H1 (cell line): ENCODE measurements around the gene HTD2. TPM values are rescaled to one million over a fixed set of nuclear protein-coding genes. Genes with fewer than 3 reads are reported as not detected.

Experiments
- CTCF ChIA-PET: fragments of 300-600 bp; sonication (Branson Sonifier 250); formaldehyde crosslinking; loops from one replicate; lab custom pipeline; 2021; ENCODE audit not compliant: partially characterized antibody; lab: Charles Lee
- POLR2A ChIA-PET: fragments of 300-600 bp; sonication (Branson Sonifier 250); formaldehyde crosslinking; loops from one replicate; lab custom pipeline; 2021; ENCODE audit warnings: inconsistent platforms; ENCODE audit not compliant: partially characterized antibody; lab: Charles Lee
- DNase-seq, 2 experiments: peaks; one replicate each; pipeline versions ENCODE4 v3.0.0 to v3.0.0-alpha.2; 2010 to 2022; ENCODE audit warnings: low spot score in 2 of 2, low read depth in 1 of 2, mixed read lengths in 1 of 2
- FAIRE-seq: peaks from 2 replicates; lab custom pipeline; 2011; peaks lifted over from hg19 to GRCh38; lab: Jason Lieb, UNC
- H2AFZ ChIP-seq: 2 replicates; pipeline ENCODE4 v1.8.1; 2012; ENCODE audit warnings: low read length, inconsistent platforms
- H2AK5ac ChIP-seq: 2 replicates; pipeline ENCODE4 v1.6.1; 2013; ENCODE audit warnings: low read depth, low read length
- H2BK120ac ChIP-seq: replicated peaks from 2 replicates; pipeline ENCODE3; 2013; ENCODE audit warnings: low read depth, low read length, inconsistent platforms
- H2BK12ac ChIP-seq: 2 replicates; pipeline ENCODE4 v1.6.1; 2013; ENCODE audit warnings: low read depth, low read length
- H2BK15ac ChIP-seq: 2 replicates; pipeline ENCODE4 v1.6.1; 2013; ENCODE audit warnings: low read length
- H2BK20ac ChIP-seq: 2 replicates; pipeline ENCODE4 v1.6.1; 2013; ENCODE audit warnings: low read length
- H2BK5ac ChIP-seq: 2 replicates; pipeline ENCODE4 v1.6.1; 2013; ENCODE audit warnings: low read depth, low read length
- H3K14ac ChIP-seq: 2 replicates; pipeline ENCODE4 v1.6.1; 2013; ENCODE audit warnings: inconsistent platforms; ENCODE audit not compliant: insufficient read length
- H3K18ac ChIP-seq: 2 replicates; pipeline ENCODE4 v1.6.1; 2013; ENCODE audit warnings: low read length; ENCODE audit errors: extremely low read depth
- H3K23ac ChIP-seq: 2 replicates; pipeline ENCODE4 v1.6.1; 2013; ENCODE audit warnings: inconsistent platforms; ENCODE audit not compliant: insufficient read length
- H3K23me2 ChIP-seq: 2 replicates; pipeline ENCODE4 v1.6.1; 2013; ENCODE audit warnings: low read depth, low read length
- H3K27ac ChIP-seq: 2 replicates; pipeline ENCODE4 v1.6.1; 2011; ENCODE audit warnings: low read depth, low read length, inconsistent platforms
- H3K27me3 ChIP-seq, 4 experiments: replicated peaks in 1 of 4; 1 replicate in 1 of 4; 2 replicates in 3 of 4; pipeline versions ENCODE4 v1.6.1 to v1.8.1; 2011 to 2013; ENCODE audit warnings: low read length in 3 of 4, mild to moderate bottlenecking in 3 of 4, inconsistent platforms in 2 of 4, mixed read lengths in 2 of 4, moderate library complexity in 1 of 4; ENCODE audit not compliant: control insufficient read depth in 3 of 4, insufficient read depth in 3 of 4; ENCODE audit errors: extremely low read depth in 1 of 4
- H3K36me3 ChIP-seq, 4 experiments: 2 replicates each; pipeline versions ENCODE4 v1.6.1 to v1.8.1; 2011 to 2013; ENCODE audit warnings: mild to moderate bottlenecking in 4 of 4, low read length in 3 of 4, moderate library complexity in 2 of 4, control low read depth in 1 of 4, inconsistent platforms in 1 of 4; ENCODE audit not compliant: insufficient read depth in 4 of 4, control insufficient read depth in 2 of 4
- H3K4ac ChIP-seq: replicated peaks from 2 replicates; pipeline ENCODE3; 2013; ENCODE audit warnings: low read length, low read depth, mixed read lengths, inconsistent platforms; ENCODE audit not compliant: insufficient read length
- H3K4me1 ChIP-seq, 4 experiments: replicated peaks in 1 of 4; 1 replicate in 1 of 4; 2 replicates in 3 of 4; pipeline versions ENCODE4 v1.6.1 to v1.8.1; 2011 to 2013; ENCODE audit warnings: low read length in 3 of 4, inconsistent platforms in 2 of 4, mixed read lengths in 1 of 4; ENCODE audit not compliant: insufficient read depth in 4 of 4, control insufficient read depth in 3 of 4
- H3K4me2 ChIP-seq, 2 experiments: 2 replicates each; pipeline versions ENCODE4 v1.6.1 to v1.8.1; 2011 to 2013; ENCODE audit warnings: low read depth in 2 of 2, low read length in 2 of 2, control low read depth in 1 of 2, inconsistent platforms in 1 of 2, mild to moderate bottlenecking in 1 of 2; ENCODE audit not compliant: insufficient read depth in 1 of 2
- H3K4me3 ChIP-seq, 4 experiments: fragments of 200-600, 300-600 bp in 1 of 4; sonication (generic), shearing (Covaris generic), sonication (Bioruptor Twin) in 1 of 4; 2 replicates each; pipeline versions ENCODE4 v1.5.1 to v1.8.1; 2011 to 2016; ENCODE audit warnings: low read length in 4 of 4, low read depth in 3 of 4, control low read depth in 2 of 4, inconsistent platforms in 2 of 4, mild to moderate bottlenecking in 2 of 4, mixed read lengths in 1 of 4, moderate library complexity in 1 of 4; ENCODE audit not compliant: insufficient read depth in 2 of 4; ENCODE audit errors: extremely low read depth in 1 of 4
- H3K56ac ChIP-seq: replicated peaks from 2 replicates; pipeline ENCODE3; 2013; ENCODE audit warnings: low read depth, mild to moderate bottlenecking, mixed read lengths, low read length, inconsistent platforms; ENCODE audit not compliant: insufficient read length
- H3K79me1 ChIP-seq: 2 replicates; pipeline ENCODE4 v1.6.1; 2013; ENCODE audit warnings: low read depth, low read length, control low read depth
- H3K79me2 ChIP-seq, 2 experiments: 2 replicates each; pipeline versions ENCODE4 v1.6.1 to v1.8.1; 2012 to 2013; ENCODE audit warnings: low read length in 2 of 2, mild to moderate bottlenecking in 2 of 2, inconsistent platforms in 1 of 2; ENCODE audit not compliant: insufficient read depth in 2 of 2, control insufficient read depth in 1 of 2
- H3K9ac ChIP-seq, 4 experiments: replicated peaks in 1 of 4; 1 replicate in 1 of 4; 2 replicates in 3 of 4; pipeline versions ENCODE4 v1.6.1 to v1.8.1; 2011 to 2013; ENCODE audit warnings: low read depth in 3 of 4, low read length in 3 of 4, control low read depth in 2 of 4, mild to moderate bottlenecking in 2 of 4, moderate library complexity in 2 of 4, inconsistent platforms in 1 of 4; ENCODE audit errors: extremely low read depth in 1 of 4
- H3K9me3 ChIP-seq, 2 experiments: 2 replicates each; pipeline versions ENCODE4 v1.6.1 to v1.8.1; 2012 to 2013; ENCODE audit warnings: mild to moderate bottlenecking in 2 of 2, moderate library complexity in 2 of 2, control low read depth in 1 of 2, inconsistent platforms in 1 of 2, low read depth in 1 of 2, low read length in 1 of 2, mixed read lengths in 1 of 2; ENCODE audit not compliant: insufficient read depth in 2 of 2
- H4K20me1 ChIP-seq, 2 experiments: replicated peaks in 1 of 2; 2 replicates each; pipeline versions ENCODE3 to v1.8.1; 2011 to 2013; ENCODE audit warnings: inconsistent platforms in 2 of 2, low read length in 2 of 2, mild to moderate bottlenecking in 1 of 2; ENCODE audit not compliant: insufficient read depth in 2 of 2, control insufficient read depth in 1 of 2
- H4K5ac ChIP-seq: 2 replicates; pipeline ENCODE4 v1.6.1; 2013; ENCODE audit warnings: low read length, low read depth, mixed read lengths, inconsistent platforms; ENCODE audit not compliant: insufficient read length
- H4K8ac ChIP-seq: 2 replicates; pipeline ENCODE4 v1.8.0; 2013; ENCODE audit warnings: mild to moderate bottlenecking, moderate library complexity, low read length, inconsistent platforms; ENCODE audit not compliant: insufficient read depth; ENCODE audit errors: extremely low read depth
- H4K91ac ChIP-seq: replicated peaks from 2 replicates; pipeline ENCODE3; 2013; ENCODE audit warnings: low read length, mixed read lengths, inconsistent platforms; ENCODE audit not compliant: insufficient read length
- FOSL1 ChIP-seq: IDR thresholded peaks from 2 replicates; pipeline ENCODE4 v1.6.1; 2011; ENCODE audit warnings: mild to moderate bottlenecking, low read depth, low read length, moderate library complexity; ENCODE audit not compliant: insufficient read depth
- WGBS, 2 experiments: shearing (Covaris generic) in 1 of 2; methylation state at CpG; one replicate each; pipeline versions ENCODE4 v1.1.6 to v1.1.7; 2013 to 2015; ENCODE audit warnings: low lambda C conversion rate in 2 of 2, mixed read lengths in 2 of 2, inconsistent platforms in 1 of 2, low coverage in 1 of 2, missing lambda C conversion rate in 1 of 2; ENCODE audit not compliant: insufficient replicate concordance in 2 of 2, insufficient coverage in 1 of 2, insufficient read length in 1 of 2; ENCODE audit errors: extremely low coverage in 1 of 2, missing lambda C conversion rate in 1 of 2; 5-methylcytosine and 5-hydroxymethylcytosine counted together
- polyA plus RNA-seq, 7 experiments: library from polyadenylated mRNA; depleted of rRNA in 3 of 7; stranded (reverse) in 5 of 7; unstranded in 2 of 7; fragments of >200 nt in 5 of 7; fragments of 200-250 nt in 2 of 7; gene quantifications; 1 replicate in 5 of 7; 2 replicates in 1 of 7; 4 replicates in 1 of 7; pipeline versions ENCODE4 v1.2.1 to v1.2.3, GENCODE V29; 2011 to 2013; ENCODE audit warnings: missing spikeins in 2 of 7, mixed read lengths in 2 of 7
- total RNA-seq: library from RNA; stranded (reverse); fragmentation: NEBNext Ultra II Directional; extraction: Animal tissue kit (Norgen Biotek cat#: 25700); gene quantifications from 2 replicates; pipeline ENCODE4 v1.2.1, GENCODE V29; 2021

Gene HTD2
- total and polyA plus RNA-seq, 2 of the 8 experiments (the other 6 are each of a cell fraction or from before 2014, with no cell fraction given): 8.8 to 10.8 TPM

DNA sequence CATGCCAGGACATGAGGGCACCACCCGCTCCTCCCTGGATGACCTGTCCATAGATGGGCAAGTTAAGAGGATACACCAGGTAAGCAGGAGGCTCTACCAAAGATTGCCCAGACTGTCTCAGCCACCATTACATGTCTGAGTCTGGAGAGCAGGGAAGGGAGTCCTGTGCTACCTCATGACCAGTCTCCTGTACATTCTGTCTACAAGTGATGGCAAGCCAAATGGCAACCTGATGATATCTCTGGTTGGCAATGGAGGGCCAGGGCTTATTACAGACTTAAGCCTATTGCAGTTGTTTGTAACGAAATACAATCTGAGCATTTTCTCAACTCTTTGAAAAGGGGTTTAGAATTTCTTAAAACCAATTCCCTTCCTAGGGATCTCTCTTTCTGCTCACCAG, 37.0 kb upstream of the HTD2 start:
- H2BK15ac ChIP-seq: no peak overlapping the region
- H4K8ac ChIP-seq: no peak overlapping the region
- H3K56ac ChIP-seq: no peak overlapping the region
- no peak overlapping the region for H3K18ac ChIP-seq
- no peak overlapping the region for H2BK120ac ChIP-seq
- no peak overlapping the region for H2AFZ ChIP-seq
- no peak overlapping the region for H2BK12ac ChIP-seq
- no peak overlapping the region for H3K27ac ChIP-seq
- POLR2A ChIA-PET: no interaction called here
- DNase-seq: no peak
- no peaks in the 10 kb centered on the region for H3K4me1 ChIP-seq
- no peak overlapping the region for H3K9ac ChIP-seq
- WGBS, 2 experiments: 64% methylated on average over 2 of the region's 2 CpGs; no CpG with 5 or more reads in 1 of the 2 experiments
- H3K4me3 ChIP-seq: no peak overlapping the region
- no peak overlapping the region for H2AK5ac ChIP-seq
- H3K9me3 ChIP-seq: no peaks in the 10 kb centered on the region
- H3K23me2 ChIP-seq: peaks cover 4% of the 10 kb centered on the region; the same call in 1 of the 2 replicates
- H4K20me1 ChIP-seq: no peaks in the 10 kb centered on the region
- no peak for FAIRE-seq
- H3K79me1 ChIP-seq: no peaks in the 10 kb centered on the region
- H2BK20ac ChIP-seq: no peak overlapping the region
- no peak overlapping the region for H3K23ac ChIP-seq
- no peaks in the 10 kb centered on the region for H3K27me3 ChIP-seq
- H3K14ac ChIP-seq: no peak overlapping the region
- no peak for TF ChIP-seq FOSL1
- CTCF ChIA-PET: interaction anchor here (1.0 kb wide), 1 partner anchor 30 kb away, joined by 3 read pairs; no protein-coding TSS in a partner anchor
- H3K4ac ChIP-seq: no peak overlapping the region
- no peak overlapping the region for H4K91ac ChIP-seq
- H3K79me2 ChIP-seq: no peaks in the 10 kb centered on the region
- no peak overlapping the region for H4K5ac ChIP-seq
- H3K4me2 ChIP-seq: no peak overlapping the region
- no peak overlapping the region for H2BK5ac ChIP-seq
- H3K36me3 ChIP-seq: no peaks in the 10 kb centered on the region
